HG02885 (cell line): ENCODE results near the gene ANKLE2.
"Not testable (repeated sequence)": the region's sequence is repeated elsewhere in the genome, so short reads cannot be mapped to it uniquely, and the experiment has no call there.

Experiments
- ATAC-seq: cut with Tn5 transposase; IDR thresholded peaks from one replicate; pipeline ENCODE4 v1.9.1; 2021; ENCODE audit warnings: mild to moderate bottlenecking; ENCODE audit not compliant: unreplicated experiment, poor library complexity

ANKLE2 gene

GRCh38 chr12:132695431-132695830, 66.2 kb downstream of the ANKLE2 start:
- no peak for ATAC-seq

GRCh38 chr12:132694888-132695287, 66.7 kb downstream of the ANKLE2 start:
- not testable (repeated sequence) for ATAC-seq

GRCh38 chr12:132692030-132692429, 69.6 kb downstream of the ANKLE2 start:
- ATAC-seq: not testable (repeated sequence)

GRCh38 chr12:132690112-132690511, 71.5 kb downstream of the ANKLE2 start:
- ATAC-seq: no peak

GRCh38 chr12:132689227-132689626, 72.4 kb downstream of the ANKLE2 start:
- no peak for ATAC-seq

- ATAC-seq: peak; percentile 91
Observed at GRCh38 chr12:132687211-132688164, 74.1 kb downstream of the ANKLE2 start, which contains the start of the genes POLE and PXMP2. TSS of gene POLE (minus strand) at chr12:132687342. CDS start at chr12:132687315, 27 bp downstream. TSS of gene PXMP2 (plus strand) at chr12:132687587. CDS start at chr12:132687671, 84 bp downstream.

- ATAC-seq: peak; percentile 24
Observed at GRCh38 chr12:132686825-132687210, 74.8 kb downstream of the ANKLE2 start.

GRCh38 chr12:132685400-132685799, 76.2 kb downstream of the ANKLE2 start:
- no peak for ATAC-seq

- ATAC-seq: no peak
Observed at GRCh38 chr12:132677492-132677891, 84.1 kb downstream of the ANKLE2 start.

- no peak for ATAC-seq
Observed at GRCh38 chr12:132675757-132676432, 85.7 kb downstream of the ANKLE2 start.
